Kidney (tissue), 14 donors: ENCODE measurements around the gene RFX8. TPM values are rescaled to one million over a fixed set of nuclear protein-coding genes. Genes with fewer than 3 reads are reported as not detected.

Experiments used
- DNase-seq, 5 donors: peaks; one replicate each; pipeline ENCODE4 v3.0.0-alpha.2; 2013 to 2020
- FAIRE-seq: peaks from 2 replicates; lab custom pipeline; 2012; peaks lifted over from hg19 to GRCh38; lab: Jason Lieb, UNC
- H3K27ac ChIP-seq, 2 donors: one replicate each; pipeline ENCODE4 v1.7.0; 2013; ENCODE audit warnings: low read depth in 2 of 2, low read length in 2 of 2, inconsistent platforms in 1 of 2
- H3K27me3 ChIP-seq: one replicate; pipeline ENCODE4 v1.7.1; 2013; ENCODE audit warnings: low read length, inconsistent platforms; ENCODE audit not compliant: control insufficient read depth, insufficient read depth
- H3K36me3 ChIP-seq, 3 donors: one replicate each; pipeline versions ENCODE4 v1.7.0 to v1.7.1; 2013; ENCODE audit warnings: low read length in 3 of 3, control low read depth in 1 of 3, inconsistent platforms in 1 of 3; ENCODE audit not compliant: insufficient read depth in 3 of 3, control insufficient read depth in 2 of 3
- H3K4me1 ChIP-seq, 3 donors: one replicate each; pipeline versions ENCODE4 v1.7.0 to v1.7.1; 2013; ENCODE audit warnings: low read length in 3 of 3, inconsistent platforms in 1 of 3, low read depth in 1 of 3; ENCODE audit not compliant: control insufficient read depth in 2 of 3, insufficient read depth in 2 of 3
- H3K4me3 ChIP-seq, 3 donors: one replicate each; pipeline versions ENCODE4 v1.7.0 to v1.8.1; 2013; ENCODE audit warnings: low read length in 3 of 3, control low read depth in 1 of 3, inconsistent platforms in 1 of 3
- H3K9ac ChIP-seq, 3 donors: one replicate each; pipeline versions ENCODE4 v1.7.0 to v1.7.1; 2013; ENCODE audit warnings: low read length in 3 of 3, control low read depth in 1 of 3, inconsistent platforms in 1 of 3
- H3K9me3 ChIP-seq, 3 donors: one replicate each; pipeline versions ENCODE4 v1.7.0 to v1.7.1; 2013; ENCODE audit warnings: low read length in 3 of 3, control low read depth in 1 of 3, inconsistent platforms in 1 of 3; ENCODE audit not compliant: control insufficient read depth in 2 of 3, insufficient read depth in 1 of 3
- intact Hi-C: fragments of 100-400 bp; cut with DNase I; formaldehyde crosslinking; loops from one replicate; pipeline ENCODE4 v1.11.1; 2022
- polyA plus RNA-seq: library from polyadenylated mRNA; stranded (reverse); fragments of 350-450 nt; fragmentation: Illumina TruSeq; extraction: RNeasy Lipid Tissue Mini Kit (QIAGEN cat#74804); gene quantifications from one replicate; pipeline ENCODE4 v1.2.3, GENCODE V29; 2014; ENCODE audit warnings: low read depth, low replicate concordance; ENCODE audit not compliant: insufficient read depth
- total RNA-seq: library from RNA; stranded (reverse); fragmentation: NEBNext Ultra II Directional; extraction: Animal tissue kit (Norgen Biotek cat#: 25700); gene quantifications from one replicate; pipeline ENCODE4 v1.2.1, GENCODE V29; 2021
- TF ChIP-seq, protein P1 (sequence below): IDR thresholded peaks from 3 replicates; pipeline ENCODE4 v1.5.1; 2012; ENCODE audit warnings: mild to moderate bottlenecking, moderate library complexity, borderline replicate concordance; ENCODE audit not compliant: insufficient read depth; ENCODE audit errors: extremely low read depth
- donor health status: control.
- donor health status: control.
- donor health status: control.
- donor health status: control.
- donor health status: control.
- donor health status: DM: yes; HTN: yes; CAD: no.
- donor health status: Normal renal cell carcinoma (clear cell type).

RFX8 gene
- total and polyA plus RNA-seq, 2 donors from 2014 or later: 0.28 TPM; not detected in 1

DNA sequence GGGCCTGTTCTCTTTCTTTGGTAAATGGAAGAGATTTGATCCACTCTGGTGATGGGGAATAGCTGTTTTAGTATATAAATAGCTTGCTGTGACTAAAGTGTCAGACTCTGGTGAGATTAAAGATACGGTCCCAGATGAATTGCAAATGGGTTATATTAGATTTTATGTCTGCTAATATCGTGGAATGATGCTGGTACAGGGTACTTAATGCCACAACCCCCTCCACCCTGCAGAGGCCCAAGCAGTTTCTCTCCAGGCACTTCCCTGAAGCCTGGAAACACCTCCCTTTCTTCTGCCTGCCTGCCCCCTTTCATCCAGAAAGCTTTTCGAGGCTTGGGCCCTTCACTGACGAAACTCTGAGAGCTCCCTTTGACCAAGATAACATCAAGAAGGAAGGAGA lies 21.4 kb upstream of the RFX8 start:
- intact Hi-C loops: no loop called here
- Histone ChIP-seq H3K9ac (no peak overlapping the region), H3K27ac (no peak overlapping the region), H3K9me3 (no peaks in the 10 kb centered on the region), H3K4me3 (no peak overlapping the region), H3K4me1 (no peaks in the 10 kb centered on the region), H3K27me3 (no peaks in the 10 kb centered on the region), H3K36me3 (no peaks in the 10 kb centered on the region)
- no peak for FAIRE-seq
- TF ChIP-seq, protein P1, sequence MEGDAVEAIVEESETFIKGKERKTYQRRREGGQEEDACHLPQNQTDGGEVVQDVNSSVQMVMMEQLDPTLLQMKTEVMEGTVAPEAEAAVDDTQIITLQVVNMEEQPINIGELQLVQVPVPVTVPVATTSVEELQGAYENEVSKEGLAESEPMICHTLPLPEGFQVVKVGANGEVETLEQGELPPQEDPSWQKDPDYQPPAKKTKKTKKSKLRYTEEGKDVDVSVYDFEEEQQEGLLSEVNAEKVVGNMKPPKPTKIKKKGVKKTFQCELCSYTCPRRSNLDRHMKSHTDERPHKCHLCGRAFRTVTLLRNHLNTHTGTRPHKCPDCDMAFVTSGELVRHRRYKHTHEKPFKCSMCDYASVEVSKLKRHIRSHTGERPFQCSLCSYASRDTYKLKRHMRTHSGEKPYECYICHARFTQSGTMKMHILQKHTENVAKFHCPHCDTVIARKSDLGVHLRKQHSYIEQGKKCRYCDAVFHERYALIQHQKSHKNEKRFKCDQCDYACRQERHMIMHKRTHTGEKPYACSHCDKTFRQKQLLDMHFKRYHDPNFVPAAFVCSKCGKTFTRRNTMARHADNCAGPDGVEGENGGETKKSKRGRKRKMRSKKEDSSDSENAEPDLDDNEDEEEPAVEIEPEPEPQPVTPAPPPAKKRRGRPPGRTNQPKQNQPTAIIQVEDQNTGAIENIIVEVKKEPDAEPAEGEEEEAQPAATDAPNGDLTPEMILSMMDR: no peak
- DNase-seq: no peak

- Histone ChIP-seq H3K4me1 (no peaks in the 10 kb centered on the region), H3K27me3 (no peaks in the 10 kb centered on the region), H3K27ac (no peak overlapping the region), H3K4me3 (no peak overlapping the region), H3K9me3 (no peaks in the 10 kb centered on the region), H3K9ac (no peak overlapping the region), H3K36me3 (no peaks in the 10 kb centered on the region)
- FAIRE-seq (no peak), DNase-seq (no peak)
- intact Hi-C loops: no loop called here
- TF ChIP-seq, protein P1: no peak
These were observed 18.1 kb upstream of the RFX8 start for GRCh38 chr2:101492936-101493473.

GRCh38 chr2:101486994-101487393 lies 12.1 kb upstream of the RFX8 start:
- Histone ChIP-seq H3K9ac (no peak overlapping the region), H3K36me3 (no peaks in the 10 kb centered on the region), H3K4me3 (no peak overlapping the region), H3K9me3 (no peaks in the 10 kb centered on the region), H3K27me3 (no peaks in the 10 kb centered on the region), H3K27ac (no peak overlapping the region), H3K4me1 (peaks cover 0 to 5% (median 4%) of the 10 kb centered on the region in 3 donors)
- TF ChIP-seq, protein P1: no peak
- FAIRE-seq: no peak
- DNase-seq: no peak
- intact Hi-C loops: no loop called here

- TF ChIP-seq, protein P1: no peak
- H3K9ac ChIP-seq: no peak overlapping the region
- intact Hi-C loops: no loop called here
- no peak overlapping the region for H3K4me3 ChIP-seq
- FAIRE-seq (no peak), DNase-seq (peak in 1 of 5 donors; percentile 23)
- H3K4me1 ChIP-seq: peaks cover 0 to 5% (median 4%) of the 10 kb centered on the region in 3 donors
- peak overlapping the region in 1 of 2 donors; percentile 60 for H3K27ac ChIP-seq
- no peaks in the 10 kb centered on the region for H3K36me3 ChIP-seq
- H3K27me3 ChIP-seq: no peaks in the 10 kb centered on the region
- no peaks in the 10 kb centered on the region for H3K9me3 ChIP-seq
These were observed 11.4 kb upstream of the RFX8 start for GRCh38 chr2:101486258-101486701.
